Loucy (cell line): Measurements from ENCODE around the gene ZBTB11.
"Not testable (repeated sequence)": the region's sequence is repeated elsewhere in the genome, so short reads cannot be mapped to it uniquely, and the experiment has no call there.

Experiments used
- H2AFZ ChIP-seq: fragments of 200-600 bp; sonication (generic); 2 replicates; pipeline ENCODE4 v1.6.0; 2016; ENCODE audit warnings: antibody characterized with exemption, mild to moderate bottlenecking, low read length, moderate library complexity
- H3F3A ChIP-seq: fragments of 200-600 bp; 2 replicates; pipeline ENCODE4 v1.6.0; 2016; ENCODE audit warnings: antibody characterized with exemption, low read depth, mild to moderate bottlenecking
- H3K27me3 ChIP-seq: fragments of 200-600 bp; sonication (generic); 2 replicates; pipeline ENCODE4 v1.6.1; 2014; ENCODE audit warnings: low read length, mild to moderate bottlenecking; ENCODE audit not compliant: insufficient read depth, poor library complexity, severe bottlenecking
- H3K36me3 ChIP-seq: fragments of 200-600 bp; sonication (generic); 2 replicates; pipeline ENCODE4 v1.6.1; 2016; ENCODE audit warnings: low read length; ENCODE audit not compliant: insufficient read depth
- H3K4me1 ChIP-seq: fragments of 200-600 bp; sonication (generic); 2 replicates; pipeline ENCODE4 v1.5.1; 2014; ENCODE audit warnings: low read length, mild to moderate bottlenecking; ENCODE audit not compliant: insufficient read depth, poor library complexity, severe bottlenecking
- H3K4me2 ChIP-seq: fragments of 200-600 bp; sonication (generic); 2 replicates; pipeline ENCODE4 v1.6.0; 2014; ENCODE audit warnings: antibody characterized with exemption, low read length, low read depth, mild to moderate bottlenecking; ENCODE audit not compliant: poor library complexity, severe bottlenecking
- H3K4me3 ChIP-seq: fragments of 200-600 bp; sonication (generic); 2 replicates; pipeline ENCODE4 v1.5.1; 2014; ENCODE audit warnings: low read length, mild to moderate bottlenecking, mixed read lengths; ENCODE audit not compliant: poor library complexity, severe bottlenecking
- H3K79me2 ChIP-seq: fragments of 200-600 bp; sonication (generic); 2 replicates; pipeline ENCODE4 v1.6.1; 2014; ENCODE audit warnings: low read length; ENCODE audit not compliant: insufficient read depth
- H3K9ac ChIP-seq: fragments of 200-600 bp; sonication (generic); 2 replicates; pipeline ENCODE4 v1.6.0; 2014; ENCODE audit warnings: mild to moderate bottlenecking, low read depth, low read length, moderate library complexity; ENCODE audit not compliant: poor library complexity, severe bottlenecking
- H3K9me2 ChIP-seq: fragments of 200-600 bp; sonication (generic); replicated peaks from 2 replicates; pipeline ENCODE4 v1.6.1; 2016; ENCODE audit warnings: low read depth, low read length, mixed read lengths
- H3K9me3 ChIP-seq: fragments of 200-600 bp; sonication (generic); 2 replicates; pipeline ENCODE4 v1.6.1; 2014; ENCODE audit warnings: mild to moderate bottlenecking, antibody characterized with exemption, low read length, low read depth; ENCODE audit not compliant: insufficient read depth
- H4K20me1 ChIP-seq: fragments of 200-600 bp; sonication (generic); 2 replicates; pipeline ENCODE4 v1.6.0; 2014; ENCODE audit warnings: antibody characterized with exemption, low read length, mild to moderate bottlenecking; ENCODE audit not compliant: insufficient read depth, poor library complexity, severe bottlenecking
- EZH2phosphoT487 ChIP-seq: fragments of 200-600 bp; IDR thresholded peaks from 2 replicates; pipeline ENCODE4 v1.6.1; 2018; ENCODE audit warnings: antibody characterized with exemption, mild to moderate bottlenecking, moderate library complexity, borderline replicate concordance
- TF ChIP-seq, protein P1 (sequence below): fragments of 200-600 bp; sonication (generic); conservative IDR thresholded peaks from 2 replicates; pipeline ENCODE4 v1.5.1; 2014; ENCODE audit warnings: mild to moderate bottlenecking, antibody characterized with exemption, low read length

ZBTB11 gene

DNA sequence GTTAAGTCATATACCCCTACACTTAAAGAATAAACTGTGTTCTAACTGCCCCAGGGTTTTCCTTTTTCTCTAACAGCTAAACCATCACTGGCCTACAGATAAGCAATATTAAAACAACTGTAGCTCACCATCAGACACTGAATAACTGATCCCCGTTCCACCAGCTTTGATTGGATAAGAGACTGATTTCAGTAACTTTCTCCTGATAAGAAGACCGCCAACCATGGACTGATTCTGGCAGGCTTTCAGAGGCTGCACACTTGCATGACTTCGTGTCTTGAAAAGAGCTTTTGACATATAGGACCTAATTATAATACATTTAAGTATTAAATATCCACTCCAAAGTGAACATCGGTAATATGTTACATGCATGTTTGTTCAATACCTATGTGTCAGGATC is 32.2 kb upstream of the ZBTB11 start:
- Histone ChIP-seq H3K27me3 (no peaks in the 10 kb centered on the region), H3K9me3 (no peaks in the 10 kb centered on the region), H4K20me1 (no peaks in the 10 kb centered on the region), H3K4me2 (no peak overlapping the region), H3K4me1 (peaks cover 5% of the 10 kb centered on the region), H3K36me3 (no peaks in the 10 kb centered on the region), H3K9me2 (no peaks in the 10 kb centered on the region), H3K4me3 (no peak overlapping the region), H3F3A (no peaks in the 10 kb centered on the region), H2AFZ (0 out of 2 replicates have a peak overlapping the region, but pooled peaks have one; percentile 41), H3K79me2 (no peaks in the 10 kb centered on the region), H3K9ac (no peak overlapping the region)
- TF ChIP-seq, protein P1, sequence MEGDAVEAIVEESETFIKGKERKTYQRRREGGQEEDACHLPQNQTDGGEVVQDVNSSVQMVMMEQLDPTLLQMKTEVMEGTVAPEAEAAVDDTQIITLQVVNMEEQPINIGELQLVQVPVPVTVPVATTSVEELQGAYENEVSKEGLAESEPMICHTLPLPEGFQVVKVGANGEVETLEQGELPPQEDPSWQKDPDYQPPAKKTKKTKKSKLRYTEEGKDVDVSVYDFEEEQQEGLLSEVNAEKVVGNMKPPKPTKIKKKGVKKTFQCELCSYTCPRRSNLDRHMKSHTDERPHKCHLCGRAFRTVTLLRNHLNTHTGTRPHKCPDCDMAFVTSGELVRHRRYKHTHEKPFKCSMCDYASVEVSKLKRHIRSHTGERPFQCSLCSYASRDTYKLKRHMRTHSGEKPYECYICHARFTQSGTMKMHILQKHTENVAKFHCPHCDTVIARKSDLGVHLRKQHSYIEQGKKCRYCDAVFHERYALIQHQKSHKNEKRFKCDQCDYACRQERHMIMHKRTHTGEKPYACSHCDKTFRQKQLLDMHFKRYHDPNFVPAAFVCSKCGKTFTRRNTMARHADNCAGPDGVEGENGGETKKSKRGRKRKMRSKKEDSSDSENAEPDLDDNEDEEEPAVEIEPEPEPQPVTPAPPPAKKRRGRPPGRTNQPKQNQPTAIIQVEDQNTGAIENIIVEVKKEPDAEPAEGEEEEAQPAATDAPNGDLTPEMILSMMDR = no peak
- TF ChIP-seq EZH2phosphoT487 = no peak

DNA sequence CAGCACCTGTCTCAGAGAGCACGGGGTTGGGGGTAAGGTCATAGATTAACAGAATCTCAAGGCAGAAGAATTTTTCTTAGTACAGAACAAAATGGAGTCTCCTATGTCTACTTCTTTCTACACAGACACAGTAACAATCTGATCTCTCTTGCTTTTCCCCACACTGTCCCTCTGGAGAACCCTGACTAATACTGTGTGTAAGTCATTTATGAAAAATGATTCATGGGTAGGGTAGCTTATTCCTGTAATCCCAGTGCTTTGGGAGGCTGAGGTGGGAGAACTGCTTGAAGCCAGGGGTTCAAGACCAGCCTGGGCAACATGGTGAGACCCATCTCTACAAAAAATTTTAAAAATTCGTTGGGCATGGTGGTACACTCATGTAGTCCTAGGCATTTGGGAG is 27.7 kb upstream of the ZBTB11 start:
- H3K9me2 ChIP-seq, H3F3A ChIP-seq, H3K4me1 ChIP-seq, H3K9ac ChIP-seq, H3K79me2 ChIP-seq, H3K4me3 ChIP-seq, H4K20me1 ChIP-seq, H3K36me3 ChIP-seq, H3K4me2 ChIP-seq, H3K9me3 ChIP-seq, H3K27me3 ChIP-seq, H2AFZ ChIP-seq: not testable (repeated sequence)

DNA sequence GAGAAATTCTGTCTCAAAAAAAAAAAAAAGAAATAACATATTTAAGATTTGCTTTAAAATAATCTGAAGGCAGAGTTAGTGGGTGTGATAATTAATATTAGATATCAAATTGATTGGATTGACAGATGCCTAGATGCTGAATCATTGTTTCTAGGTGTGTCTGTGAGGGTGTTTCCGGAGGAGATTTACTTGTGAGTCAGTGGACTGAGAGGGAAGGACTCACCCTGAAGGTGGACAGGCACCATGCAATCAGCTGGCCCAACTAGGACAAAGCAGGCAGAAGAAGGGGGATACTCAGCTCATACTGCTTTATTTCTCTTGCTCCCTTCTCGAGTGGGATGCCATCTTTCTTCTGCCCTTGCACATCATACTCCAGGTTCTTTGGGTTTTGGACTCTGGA is 26.2 kb upstream of the ZBTB11 start:
- no peak for TF ChIP-seq EZH2phosphoT487
- TF ChIP-seq, protein P1 = no peak
- no peaks in the 10 kb centered on the region for H4K20me1 ChIP-seq
- H3K79me2 ChIP-seq = no peaks in the 10 kb centered on the region
- H3K9me2 ChIP-seq = no peaks in the 10 kb centered on the region
- no peak overlapping the region for H3K9ac ChIP-seq
- no peaks in the 10 kb centered on the region for H3K4me1 ChIP-seq
- H3K4me3 ChIP-seq = no peak overlapping the region
- no peak overlapping the region; the same call in 1 of the 2 replicates for H2AFZ ChIP-seq
- no peaks in the 10 kb centered on the region for H3F3A ChIP-seq
- H3K9me3 ChIP-seq = no peaks in the 10 kb centered on the region
- H3K27me3 ChIP-seq = no peaks in the 10 kb centered on the region
- H3K4me2 ChIP-seq = no peak overlapping the region
- no peaks in the 10 kb centered on the region for H3K36me3 ChIP-seq

DNA sequence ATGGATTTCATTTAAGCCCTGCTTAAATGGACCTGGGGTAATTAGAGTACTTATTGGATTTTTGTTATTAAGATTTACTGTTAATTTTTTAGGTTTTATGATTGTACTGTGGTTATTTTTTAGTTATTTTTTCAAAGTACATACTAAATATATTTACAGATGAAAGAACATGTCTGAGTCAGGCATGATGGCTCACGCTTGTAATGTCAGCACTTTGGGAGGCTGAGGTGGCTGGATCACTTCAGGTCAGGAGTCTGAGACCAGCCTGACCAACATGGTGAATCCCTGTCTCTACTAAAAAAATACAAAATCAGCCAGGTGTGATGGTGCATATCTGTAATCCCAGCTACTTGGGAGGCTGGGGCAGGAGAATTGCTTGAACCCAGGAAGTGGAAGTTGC is 25.8 kb upstream of the ZBTB11 start:
- H3K4me1 ChIP-seq = no peaks in the 10 kb centered on the region
- no peak overlapping the region for H3K9ac ChIP-seq
- no peaks in the 10 kb centered on the region for H3K36me3 ChIP-seq
- H3F3A ChIP-seq = no peaks in the 10 kb centered on the region
- H3K9me2 ChIP-seq = no peaks in the 10 kb centered on the region
- H3K27me3 ChIP-seq = no peaks in the 10 kb centered on the region
- H3K79me2 ChIP-seq = no peaks in the 10 kb centered on the region
- no peak overlapping the region for H3K4me3 ChIP-seq
- no peaks in the 10 kb centered on the region for H3K9me3 ChIP-seq
- no peak overlapping the region for H2AFZ ChIP-seq
- H3K4me2 ChIP-seq = no peak overlapping the region
- H4K20me1 ChIP-seq = no peaks in the 10 kb centered on the region
- TF ChIP-seq, protein P1 = no peak
- no peak for TF ChIP-seq EZH2phosphoT487
